Measurements from ENCODE around the gene TMEM151B.

DNA sequence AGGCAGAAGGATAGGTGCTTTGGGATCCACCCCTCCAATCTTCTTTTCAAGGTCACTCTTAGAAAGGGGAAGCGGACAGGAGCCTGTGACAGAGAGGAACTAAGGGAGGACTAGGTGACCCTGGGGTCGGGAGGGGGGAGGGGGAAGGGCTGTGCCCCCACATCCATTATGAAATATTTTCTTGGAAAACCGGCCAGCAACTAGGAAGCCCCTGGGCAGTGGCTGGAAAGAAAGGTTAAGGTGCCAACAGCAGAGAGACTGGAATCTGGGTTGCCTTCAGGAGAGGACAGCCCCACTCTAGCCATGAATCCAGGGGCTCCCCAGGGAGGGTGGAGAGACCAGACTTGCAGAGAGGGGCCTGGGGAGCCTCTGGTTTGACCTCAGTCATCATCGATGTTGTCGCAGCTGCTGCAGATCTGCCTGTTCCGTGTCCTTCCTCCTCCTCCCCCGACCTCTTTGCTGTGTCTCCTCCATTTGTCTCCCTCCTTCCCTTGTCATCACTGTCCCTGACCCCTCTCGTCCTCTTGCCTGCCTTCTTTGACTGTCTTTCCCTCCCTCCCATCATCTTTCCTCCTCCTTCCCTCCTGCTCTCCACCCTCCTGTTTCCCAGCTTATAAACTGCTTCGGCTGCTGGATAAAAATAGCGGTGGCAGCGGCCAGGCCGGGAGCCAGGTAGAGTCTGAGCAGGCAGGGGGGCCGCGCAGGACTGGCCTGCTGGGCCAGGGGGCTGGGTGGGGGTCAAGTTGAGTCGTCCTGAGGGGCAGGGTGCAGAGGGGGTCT lies 43.7 kb upstream of the TMEM151B start:
- TF ChIP-seq, protein P1, sequence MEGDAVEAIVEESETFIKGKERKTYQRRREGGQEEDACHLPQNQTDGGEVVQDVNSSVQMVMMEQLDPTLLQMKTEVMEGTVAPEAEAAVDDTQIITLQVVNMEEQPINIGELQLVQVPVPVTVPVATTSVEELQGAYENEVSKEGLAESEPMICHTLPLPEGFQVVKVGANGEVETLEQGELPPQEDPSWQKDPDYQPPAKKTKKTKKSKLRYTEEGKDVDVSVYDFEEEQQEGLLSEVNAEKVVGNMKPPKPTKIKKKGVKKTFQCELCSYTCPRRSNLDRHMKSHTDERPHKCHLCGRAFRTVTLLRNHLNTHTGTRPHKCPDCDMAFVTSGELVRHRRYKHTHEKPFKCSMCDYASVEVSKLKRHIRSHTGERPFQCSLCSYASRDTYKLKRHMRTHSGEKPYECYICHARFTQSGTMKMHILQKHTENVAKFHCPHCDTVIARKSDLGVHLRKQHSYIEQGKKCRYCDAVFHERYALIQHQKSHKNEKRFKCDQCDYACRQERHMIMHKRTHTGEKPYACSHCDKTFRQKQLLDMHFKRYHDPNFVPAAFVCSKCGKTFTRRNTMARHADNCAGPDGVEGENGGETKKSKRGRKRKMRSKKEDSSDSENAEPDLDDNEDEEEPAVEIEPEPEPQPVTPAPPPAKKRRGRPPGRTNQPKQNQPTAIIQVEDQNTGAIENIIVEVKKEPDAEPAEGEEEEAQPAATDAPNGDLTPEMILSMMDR (IDR thresholded peaks at IDR 0.05), result no peak
- TF ChIP-seq EZH2 (IDR thresholded peaks at IDR 0.05; ENCODE audit: borderline replicate concordance, insufficient read depth, low read depth, low read length, poor library complexity, severe bottlenecking), result no peak
